CD4-positive, alpha-beta T cell (primary cell): ENCODE data around the gene TECPR2. TPM values are rescaled to one million over a fixed set of nuclear protein-coding genes. Genes with fewer than 3 reads are reported as not detected.

ENCODE experiments used
- ATAC-seq: fragments of 200-7000 bp; cut with Tn5 transposase; one replicate; pipeline ENCODE4 v1.10.0; 2022; ENCODE audit warnings: mild to moderate bottlenecking; ENCODE audit not compliant: poor library complexity
- CTCF ChIA-PET: fragments of 350-600 bp; sonication (Branson Sonifier 250); formaldehyde crosslinking; loops from one replicate; lab custom pipeline; 2021; ENCODE audit warnings: antibody characterized with exemption, inconsistent platforms; lab: Charles Lee
- POLR2A ChIA-PET: fragments of 350-600 bp; sonication (Branson Sonifier 250); formaldehyde crosslinking; loops from one replicate; lab custom pipeline; 2021; ENCODE audit warnings: antibody characterized with exemption, inconsistent platforms; lab: Charles Lee
- DNase-seq, 14 experiments: peaks; one replicate each; pipeline ENCODE4 v3.0.0-alpha.2; 2013 to 2020; ENCODE audit warnings: mixed read lengths in 2 of 14
- H3K27ac ChIP-seq, 2 donors: one replicate each; pipeline versions ENCODE4 v1.5.1 to v1.7.0; 2013; ENCODE audit warnings: low read length in 2 of 2, low read depth in 1 of 2, mild to moderate bottlenecking in 1 of 2
- H3K27me3 ChIP-seq, 2 experiments: 1 replicate in 1 of 2; 2 replicates in 1 of 2; pipeline versions ENCODE4 v1.6.1 to v1.7.0; 2013; ENCODE audit warnings: low read length in 2 of 2, control low read depth in 1 of 2, mild to moderate bottlenecking in 1 of 2, moderate library complexity in 1 of 2; ENCODE audit not compliant: insufficient read depth in 2 of 2, control insufficient read depth in 1 of 2
- H3K36me3 ChIP-seq: one replicate; pipeline ENCODE4 v1.6.1; 2013; ENCODE audit warnings: low read length, control low read depth; ENCODE audit not compliant: insufficient read depth
- H3K4me1 ChIP-seq: one replicate; pipeline ENCODE4 v1.6.1; 2013; ENCODE audit warnings: low read length, control low read depth; ENCODE audit not compliant: insufficient read depth
- H3K4me3 ChIP-seq: one replicate; pipeline ENCODE4 v1.5.1; 2013; ENCODE audit warnings: mild to moderate bottlenecking, low read length, moderate library complexity
- H3K9me3 ChIP-seq, 2 experiments: 1 replicate in 1 of 2; 2 replicates in 1 of 2; pipeline versions ENCODE4 v1.6.1 to v1.7.0; 2013; ENCODE audit warnings: low read length in 2 of 2, mild to moderate bottlenecking in 2 of 2, control low read depth in 1 of 2, moderate library complexity in 1 of 2; ENCODE audit not compliant: control insufficient read depth in 1 of 2, insufficient read depth in 1 of 2
- H3K27ac Mint-ChIP-seq: one replicate; pipeline ENCODE4 v1.8.0; 2020; ENCODE audit warnings: mixed read lengths
- H3K27me3 Mint-ChIP-seq: one replicate; pipeline ENCODE4 v1.8.0; 2021; ENCODE audit warnings: mixed read lengths
- H3K36me3 Mint-ChIP-seq: one replicate; pipeline ENCODE4 v1.8.0; 2021; ENCODE audit warnings: low read depth, mixed read lengths
- H3K4me1 Mint-ChIP-seq: one replicate; pipeline ENCODE4 v1.8.0; 2021; ENCODE audit warnings: low read depth, mixed read lengths
- H3K4me3 Mint-ChIP-seq: one replicate; pipeline ENCODE4 v1.8.0; 2020; ENCODE audit warnings: mild to moderate bottlenecking, mixed read lengths
- H3K9me3 Mint-ChIP-seq: one replicate; pipeline ENCODE4 v1.8.0; 2020; ENCODE audit warnings: mixed read lengths
- intact Hi-C, 2 experiments: fragments of 100-400 bp; cut with DNase I in 1 of 2; cut with micrococcal nuclease in 1 of 2; formaldehyde crosslinking; loops; one replicate each; pipeline versions ENCODE4 v1.15.1 to v1.9.0; 2023 to 2025; cut with DNase I, micrococcal nuclease
- total RNA-seq, 174 experiments: library from RNA in 2 of 174; stranded (reverse) in 2 of 174; gene quantifications; one replicate each; pipeline ENCODE4 v1.2.3 and lab custom pipeline; 2021 to 2026
- TF ChIP-seq, protein P1 (sequence below): fragments of 200-600 bp; IDR thresholded peaks from one replicate; pipeline ENCODE4 v1.8.0; 2022; ENCODE audit warnings: antibody characterized with exemption, mild to moderate bottlenecking

Gene TECPR2
- total RNA-seq, 2 experiments from 2014 or later, result 5.0 to 5.4 TPM

DNA sequence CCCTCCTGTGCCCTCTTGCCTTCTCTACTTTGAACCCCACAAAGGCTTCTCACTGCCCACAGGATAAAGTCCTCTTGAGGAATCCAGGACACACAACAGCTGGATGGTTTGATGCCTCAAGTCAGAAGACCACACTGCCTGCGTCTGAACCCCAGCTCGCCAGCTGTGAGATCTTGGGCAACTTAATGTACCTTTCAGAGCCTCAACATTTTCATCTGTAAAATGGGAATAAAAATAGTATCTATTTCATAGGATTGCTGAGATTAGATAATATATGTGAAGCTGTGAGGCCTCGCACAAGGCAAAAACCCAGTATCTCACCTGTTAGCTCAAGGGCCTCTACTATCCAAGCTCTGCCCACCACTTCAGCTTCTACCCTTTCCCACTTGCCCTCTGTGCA lies 2.4 kb upstream of the TECPR2 start:
- DNase-seq, result no peak
- POLR2A ChIA-PET, result interaction anchor here (0.6 kb wide), 1 partner anchor 551 kb away, joined by 5 read pairs; no protein-coding TSS in a partner anchor
- Mint-ChIP-seq H3K36me3 (peaks cover 59% of the 10 kb centered on the region), H3K4me3 (no peak overlapping the region), H3K4me1 (peaks cover 25% of the 10 kb centered on the region), H3K9me3 (no peaks in the 10 kb centered on the region), H3K27me3 (no peaks in the 10 kb centered on the region), H3K27ac (peak overlapping the region; percentile 86)
- no peak overlapping the region for H3K4me3 ChIP-seq
- ATAC-seq, result no peak
- H3K9me3 ChIP-seq, result no peaks in the 10 kb centered on the region
- CTCF ChIA-PET, result no interaction called here
- intact Hi-C loops, result loop anchor here in 1 of 2 experiments (5.0 to 10.0 kb wide), 3 partner anchors 157 to 1204 kb away; partner anchors contain the start of genes BAG5, COA8 and EIF5
- H3K4me1 ChIP-seq, result peaks cover 27% of the 10 kb centered on the region
- H3K36me3 ChIP-seq, result peaks cover 39% of the 10 kb centered on the region
- H3K27me3 ChIP-seq, result no peaks in the 10 kb centered on the region
- TF ChIP-seq, protein P1, sequence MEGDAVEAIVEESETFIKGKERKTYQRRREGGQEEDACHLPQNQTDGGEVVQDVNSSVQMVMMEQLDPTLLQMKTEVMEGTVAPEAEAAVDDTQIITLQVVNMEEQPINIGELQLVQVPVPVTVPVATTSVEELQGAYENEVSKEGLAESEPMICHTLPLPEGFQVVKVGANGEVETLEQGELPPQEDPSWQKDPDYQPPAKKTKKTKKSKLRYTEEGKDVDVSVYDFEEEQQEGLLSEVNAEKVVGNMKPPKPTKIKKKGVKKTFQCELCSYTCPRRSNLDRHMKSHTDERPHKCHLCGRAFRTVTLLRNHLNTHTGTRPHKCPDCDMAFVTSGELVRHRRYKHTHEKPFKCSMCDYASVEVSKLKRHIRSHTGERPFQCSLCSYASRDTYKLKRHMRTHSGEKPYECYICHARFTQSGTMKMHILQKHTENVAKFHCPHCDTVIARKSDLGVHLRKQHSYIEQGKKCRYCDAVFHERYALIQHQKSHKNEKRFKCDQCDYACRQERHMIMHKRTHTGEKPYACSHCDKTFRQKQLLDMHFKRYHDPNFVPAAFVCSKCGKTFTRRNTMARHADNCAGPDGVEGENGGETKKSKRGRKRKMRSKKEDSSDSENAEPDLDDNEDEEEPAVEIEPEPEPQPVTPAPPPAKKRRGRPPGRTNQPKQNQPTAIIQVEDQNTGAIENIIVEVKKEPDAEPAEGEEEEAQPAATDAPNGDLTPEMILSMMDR, result no peak
- no peak overlapping the region for H3K27ac ChIP-seq

DNA sequence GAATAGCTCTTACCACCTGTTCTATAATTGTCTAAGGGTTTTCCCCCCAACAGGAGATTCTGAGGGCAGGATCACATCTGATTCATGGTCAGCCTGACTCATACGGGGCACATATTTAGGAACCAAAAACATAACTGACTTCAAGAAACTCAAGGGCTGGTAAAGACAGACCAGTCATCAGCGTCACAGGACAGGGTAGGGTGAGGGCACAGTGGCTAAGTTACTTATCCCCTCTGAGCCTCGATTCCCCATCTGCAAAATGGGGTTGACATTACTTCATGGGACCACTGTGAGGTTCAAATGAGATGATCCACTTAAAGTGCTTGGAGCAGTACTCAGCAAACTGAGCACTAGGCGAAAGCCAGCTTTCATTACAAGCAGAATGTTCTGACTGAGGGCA lies 657 bp upstream of the TECPR2 start:
- Histone ChIP-seq H3K4me3 (peak overlapping the region; percentile 91), H3K4me1 (peaks cover 27% of the 10 kb centered on the region), H3K9me3 (no peaks in the 10 kb centered on the region), H3K27ac (peak overlapping the region; percentile 74 to 89), H3K27me3 (no peaks in the 10 kb centered on the region), H3K36me3 (peaks cover 24% of the 10 kb centered on the region)
- peak in 5 of 14 experiments; percentile 1 to 68 (median 34) for DNase-seq
- ChIA-PET POLR2A (interaction anchor here (0.8 to 1.9 kb wide), 3 partner anchors 42 to 163 kb away, joined by 3 to 17 read pairs (median 5); partner anchors contain the start of gene ZNF839), CTCF (no interaction called here)
- Mint-ChIP-seq H3K4me3 (peak overlapping the region; percentile 94), H3K27me3 (no peaks in the 10 kb centered on the region), H3K27ac (no peak overlapping the region), H3K9me3 (no peaks in the 10 kb centered on the region), H3K4me1 (peaks cover 21% of the 10 kb centered on the region), H3K36me3 (peaks cover 42% of the 10 kb centered on the region)
- ATAC-seq, result peak; percentile 22
- intact Hi-C loops, result loop anchor here (1.0 to 10.0 kb wide), 9 partner anchors 43 to 1203 kb away; partner anchors contain the start of genes BAG5 (in 1 of the 2), COA8 (in 1 of the 2), DYNC1H1 (in 1 of the 2) and EIF5 (in 1 of the 2)
- TF ChIP-seq, protein P1, result no peak

DNA sequence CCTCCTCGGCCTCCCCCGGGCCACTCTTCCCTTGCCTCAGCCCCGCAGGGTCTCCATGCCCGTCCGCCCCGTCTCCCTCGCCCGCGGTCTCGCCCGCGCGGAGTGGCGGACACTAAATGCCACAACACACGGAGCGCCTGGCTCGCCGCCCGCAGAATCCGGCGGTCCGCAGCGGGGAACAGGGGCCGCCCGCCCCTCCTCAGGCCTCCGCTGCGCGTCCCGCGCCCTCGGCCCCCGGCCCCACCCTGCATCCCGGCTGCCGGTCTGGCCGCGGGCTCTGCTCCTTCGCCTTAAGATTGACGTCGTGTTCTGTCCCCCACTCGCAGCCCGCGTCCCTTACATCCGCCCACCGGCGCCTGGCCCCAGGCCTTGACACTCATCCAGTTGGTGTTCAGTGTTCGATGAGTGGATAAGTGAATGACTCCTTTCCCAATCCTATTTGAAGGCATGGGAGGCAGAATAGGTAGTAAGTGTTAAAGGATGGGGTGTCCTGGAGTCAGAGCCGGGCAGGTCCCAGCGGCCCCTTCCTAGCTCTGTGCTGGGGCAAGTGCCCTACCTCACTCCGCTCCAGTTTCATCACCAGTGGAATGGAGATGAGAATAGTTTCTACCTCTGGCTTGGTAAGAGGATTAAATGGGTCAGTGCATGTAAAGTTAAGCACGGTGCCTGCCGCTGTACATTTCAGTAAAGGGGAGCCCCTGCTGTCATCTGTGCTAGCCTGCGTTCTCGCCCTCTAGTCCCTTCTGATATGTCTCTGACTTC lies 622 bp downstream of the TECPR2 start:
- Mint-ChIP-seq H3K4me1 (peaks cover 21% of the 10 kb centered on the region), H3K4me3 (no peak overlapping the region), H3K27ac (no peak overlapping the region), H3K27me3 (no peaks in the 10 kb centered on the region), H3K9me3 (no peaks in the 10 kb centered on the region), H3K36me3 (peaks cover 29% of the 10 kb centered on the region)
- DNase-seq (peak in 7 of 14 experiments; percentile 6 to 54 (median 39)), ATAC-seq (peak; percentile 5)
- TF ChIP-seq, protein P1, result no peak
- H3K9me3 ChIP-seq, result no peaks in the 10 kb centered on the region
- H3K4me1 ChIP-seq, result peaks cover 30% of the 10 kb centered on the region
- ChIA-PET POLR2A (interaction anchor here (1.9 kb wide), 1 partner anchor 43 kb away, joined by 17 read pairs; the partner anchor contains the start of gene ZNF839), CTCF (no interaction called here)
- peaks cover 13% of the 10 kb centered on the region for H3K36me3 ChIP-seq
- intact Hi-C loops, result loop anchor here (2.0 to 10.0 kb wide), 8 partner anchors 45 to 1201 kb away; partner anchors contain the start of genes BAG5 (in 1 of the 2), COA8 (in 1 of the 2), DYNC1H1 (in 1 of the 2) and EIF5 (in 1 of the 2)
- H3K27me3 ChIP-seq, result no peaks in the 10 kb centered on the region
- peak overlapping the region in 1 of 2 donors; percentile 74 for H3K27ac ChIP-seq
- peak overlapping the region; percentile 91 for H3K4me3 ChIP-seq
